ENCODE measurements around the gene ACAP3. TPM values are rescaled to one million over a fixed set of nuclear protein-coding genes. Genes with fewer than 3 reads are reported as not detected.

The ACAP3 gene
- total RNA-seq, 1 experiment from 2014 or later, result 42.2 TPM

GRCh38 chr1:1336931-1337792 is 29.4 kb upstream of the ACAP3 start:
- no peak for ATAC-seq
- H3K9me3 Mint-ChIP-seq, result peaks cover 8% of the 10 kb centered on the region
- TF ChIP-seq MXD4 (CRISPR knock-in tag; IDR thresholded peaks at IDR 0.05; ENCODE audit: borderline replicate concordance) (no peak), ZSCAN18 (CRISPR knock-in tag; IDR thresholded peaks at IDR 0.05) (no peak), MAX (CRISPR knock-in tag; IDR thresholded peaks at IDR 0.05) (no peak), ZNF317 (CRISPR knock-in tag; IDR thresholded peaks at IDR 0.05; ENCODE audit: borderline replicate concordance, low read depth) (no peak), HMGXB4 (CRISPR knock-in tag; IDR thresholded peaks at IDR 0.05) (no peak), IRF1 (CRISPR knock-in tag; IDR thresholded peaks at IDR 0.05) (no peak), IRF2 (CRISPR knock-in tag; IDR thresholded peaks at IDR 0.05; ENCODE audit: borderline replicate concordance, low read depth) (no peak), USF2 (CRISPR knock-in tag; IDR thresholded peaks at IDR 0.05) (no peak), ZNF396 (CRISPR knock-in tag; IDR thresholded peaks at IDR 0.05; ENCODE audit: borderline replicate concordance) (no peak), RORB (CRISPR knock-in tag; IDR thresholded peaks at IDR 0.05) (no peak), SP1 (CRISPR knock-in tag; conservative IDR thresholded peaks at IDR 0.05) (no peak), JUN (CRISPR knock-in tag; IDR thresholded peaks at IDR 0.05) (no peak), STAT6 (CRISPR knock-in tag; conservative IDR thresholded peaks at IDR 0.05; ENCODE audit: low read depth) (no peak), TCF7 (CRISPR knock-in tag; IDR thresholded peaks at IDR 0.05; ENCODE audit: low read depth) (no peak), AFF4 (CRISPR knock-in tag; IDR thresholded peaks at IDR 0.05; ENCODE audit: borderline replicate concordance) (no peak)
- H3K4me1 Mint-ChIP-seq, result no peaks in the 10 kb centered on the region
- no peak overlapping the region for H3K4me3 Mint-ChIP-seq
- DNase-seq (ENCODE audit: low spot score), result no peak
- no peaks in the 10 kb centered on the region for H3K27me3 Mint-ChIP-seq (ENCODE audit: low read depth)
- no peak overlapping the region for H3K27ac Mint-ChIP-seq
- CTCF ChIA-PET, result interaction anchor here (0.9 to 1.7 kb wide), 4 partner anchors 11 to 62 kb away, joined by 4 to 18 read pairs (median 4); partner anchors contain the start of gene CCNL2
- POLR2A ChIA-PET, result interaction anchor here (1.1 kb wide), 1 partner anchor 11 kb away, joined by 5 read pairs; no protein-coding TSS in a partner anchor
- peaks cover 17% of the 10 kb centered on the region for H3K36me3 Mint-ChIP-seq

All from WTC11 (cell line).